Medulla oblongata (tissue), 1 donor: ENCODE measurements around the gene LAMA5.

ENCODE experiments used
- DNase-seq: peaks from one replicate; pipeline ENCODE4 v3.0.0-alpha.2; 2015; ENCODE audit errors: extremely low spot score

Gene LAMA5

GRCh38 chr20:62266340-62266739 is 100.8 kb downstream of the LAMA5 start:
- DNase-seq: no peak

- no peak for DNase-seq
Observed at GRCh38 chr20:62265365-62265764, 101.7 kb downstream of the LAMA5 start.

- no peak for DNase-seq
Observed at GRCh38 chr20:62263396-62263795, 103.7 kb downstream of the LAMA5 start.

GRCh38 chr20:62262064-62262463 is 105.0 kb downstream of the LAMA5 start:
- DNase-seq: no peak

GRCh38 chr20:62259294-62259565 is 107.9 kb downstream of the LAMA5 start:
- no peak for DNase-seq
